Erythroblast (primary cell): Measurements from ENCODE around the gene CPB2.

Experiments used
- GATA1 ChIP-seq: IDR thresholded peaks from 2 replicates; pipeline ENCODE4 v1.6.1; 2011; ENCODE audit warnings: low read depth, mild to moderate bottlenecking, control low read depth, low read length, moderate library complexity
- POLR2A ChIP-seq: IDR thresholded peaks from 2 replicates; pipeline ENCODE4 v1.6.1; 2011; ENCODE audit warnings: mild to moderate bottlenecking, low read length

GRCh38 chr13:46043647-46044046 is 61.2 kb downstream of the CPB2 start:
- TF ChIP-seq POLR2A (no peak), GATA1 (no peak)
